OCI-LY1 (cell line): Measurements from ENCODE around the gene SLC39A11.

Source experiments
- CTCF ChIP-seq: fragments of 200-600 bp; sonication (generic), shearing (Covaris generic); IDR thresholded peaks from 2 replicates; pipeline ENCODE4 v1.5.1; 2017; ENCODE audit warnings: mild to moderate bottlenecking, antibody characterized with exemption, low read length, moderate library complexity, mixed read lengths
- EZH2 ChIP-seq: fragments of 200-600 bp; sonication (generic), shearing (Covaris generic); IDR thresholded peaks from 2 replicates; pipeline ENCODE4 v1.8.0; 2017; ENCODE audit warnings: borderline replicate concordance, mixed run types, mild to moderate bottlenecking, antibody characterized with exemption, low read length, moderate library complexity, mixed read lengths

- no peak for TF ChIP-seq EZH2
- no peak for TF ChIP-seq CTCF
Observed at GRCh38 chr17:73067075-73067474, 25.4 kb downstream of the SLC39A11 start.
